Kidney glomerular epithelial cell (primary cell): ENCODE measurements around the gene TMEM248.
"Not testable (repeated sequence)": the region's sequence is repeated elsewhere in the genome, so short reads cannot be mapped to it uniquely, and the experiment has no call there.

Source experiments
- DNase-seq: peaks from one replicate; lab custom pipeline; 2025; lab: John Stamatoyannopoulos, UW

Gene TMEM248

DNA sequence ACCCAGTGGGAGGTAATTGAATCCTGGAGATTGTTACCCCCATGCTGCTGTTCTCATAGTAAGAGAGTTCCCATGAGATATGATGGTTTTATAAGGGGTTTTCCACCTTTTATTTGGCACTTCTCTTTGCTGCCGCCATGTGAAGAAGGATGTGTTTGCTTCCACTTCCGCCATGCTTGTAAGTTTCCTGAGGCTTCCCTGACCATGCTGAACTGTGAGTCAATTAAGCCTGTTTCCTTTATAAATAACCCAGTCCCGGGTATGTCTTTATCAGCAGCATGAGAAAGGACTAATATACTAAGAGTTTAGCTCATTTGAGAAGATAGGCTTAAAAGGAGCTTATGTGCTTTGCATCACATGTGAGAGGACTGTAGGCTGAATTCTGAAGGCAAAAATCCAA lies 29.3 kb downstream of the TMEM248 start:
- DNase-seq, result no peak

DNA sequence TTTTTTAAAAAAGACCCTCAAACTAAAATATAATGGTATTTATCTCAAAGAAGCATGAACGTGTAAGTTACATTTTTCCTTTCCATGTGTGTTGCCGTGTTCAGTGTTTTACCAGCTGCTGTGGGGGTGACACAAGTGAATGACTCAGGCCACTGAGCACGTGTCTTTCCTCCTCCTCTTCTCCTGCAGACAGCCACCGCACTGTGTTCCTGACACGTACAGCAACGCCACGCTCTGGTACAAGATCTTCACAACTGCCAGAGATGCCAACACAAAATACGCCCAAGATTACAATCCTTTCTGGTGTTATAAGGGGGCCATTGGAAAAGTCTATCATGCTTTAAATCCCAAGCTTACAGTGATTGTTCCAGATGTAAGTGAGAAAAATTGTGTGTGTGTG lies 29.7 kb downstream of the TMEM248 start:
- no peak for DNase-seq

DNA sequence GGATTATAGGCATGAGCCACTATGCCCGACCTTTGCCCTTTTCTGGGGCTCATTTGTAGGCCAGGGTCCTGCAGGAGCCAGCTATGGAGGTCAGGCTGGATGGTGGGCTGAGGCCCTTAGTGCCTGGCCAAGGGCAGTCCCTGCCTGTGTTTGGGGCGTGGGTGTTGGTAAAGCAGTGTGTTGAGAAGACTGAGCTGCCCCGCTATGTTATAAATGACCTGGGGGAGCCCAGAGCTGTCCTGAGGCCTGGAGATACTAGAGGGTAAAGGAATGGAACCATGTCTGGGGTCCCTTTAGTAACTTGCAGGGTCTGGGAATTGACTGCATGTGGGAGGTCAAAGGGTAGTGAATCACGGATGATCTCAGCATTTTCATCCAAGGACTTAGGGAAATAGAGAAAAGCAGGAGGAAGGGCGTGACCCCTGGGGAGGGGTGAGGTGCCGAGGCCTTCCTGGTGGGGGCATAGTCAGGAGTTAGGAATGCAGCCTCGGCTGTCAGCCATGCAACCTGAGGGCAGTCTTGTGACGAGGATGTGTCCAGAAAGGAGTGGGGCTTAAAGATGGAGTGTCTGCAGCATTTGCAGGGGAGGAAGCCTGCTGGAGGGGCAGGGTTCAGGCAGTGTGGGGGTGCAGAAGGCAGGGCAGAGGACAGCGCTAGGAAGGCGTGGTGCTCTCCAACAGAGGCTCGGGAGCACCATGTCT lies 31.5 kb downstream of the TMEM248 start:
- peak; percentile 76 for DNase-seq

GRCh38 chr7:66953044-66953427 lies 32.0 kb downstream of the TMEM248 start:
- no peak for DNase-seq

GRCh38 chr7:66957595-66958290 lies 36.7 kb downstream of the TMEM248 start:
- no peak for DNase-seq

DNA sequence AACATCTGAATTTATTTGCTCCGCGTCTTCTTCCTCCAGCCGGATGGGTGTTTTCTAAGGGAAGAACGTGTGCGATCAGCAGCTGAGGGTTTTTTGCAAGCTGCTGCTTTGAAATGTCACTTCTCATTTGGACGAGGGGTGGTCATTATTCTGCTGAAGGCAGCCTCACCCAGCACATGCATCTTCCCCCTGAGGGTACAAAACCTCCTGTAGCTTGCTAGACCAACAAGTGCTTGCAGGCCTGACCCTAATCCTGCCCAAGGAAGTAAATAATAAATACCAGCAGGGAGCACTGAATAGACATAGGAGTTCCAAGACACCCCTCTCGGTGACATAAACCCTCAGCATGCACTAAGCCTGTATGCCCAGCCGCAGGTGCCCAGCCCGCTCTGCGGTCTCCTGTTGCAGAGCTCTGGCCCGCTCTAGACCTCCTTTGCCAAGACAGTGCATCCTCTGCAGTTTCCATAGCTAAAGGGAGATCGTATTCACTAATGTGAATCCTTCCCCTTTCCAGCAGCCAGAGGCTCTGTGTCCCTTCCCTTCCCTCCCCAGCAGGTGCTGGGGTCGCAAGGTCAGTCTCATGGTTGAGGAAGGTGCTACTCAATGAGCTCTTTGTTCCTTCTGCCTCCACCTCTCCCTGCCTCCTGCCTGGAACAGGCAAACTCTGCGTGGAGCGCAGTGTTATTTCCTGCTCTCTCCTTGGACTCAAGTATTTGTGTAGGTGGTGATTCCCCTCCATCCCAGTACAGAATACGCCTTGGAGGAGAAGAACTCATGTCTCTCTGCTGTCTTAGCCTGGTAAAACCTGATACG lies 37.7 kb downstream of the TMEM248 start:
- no peak for DNase-seq

DNA sequence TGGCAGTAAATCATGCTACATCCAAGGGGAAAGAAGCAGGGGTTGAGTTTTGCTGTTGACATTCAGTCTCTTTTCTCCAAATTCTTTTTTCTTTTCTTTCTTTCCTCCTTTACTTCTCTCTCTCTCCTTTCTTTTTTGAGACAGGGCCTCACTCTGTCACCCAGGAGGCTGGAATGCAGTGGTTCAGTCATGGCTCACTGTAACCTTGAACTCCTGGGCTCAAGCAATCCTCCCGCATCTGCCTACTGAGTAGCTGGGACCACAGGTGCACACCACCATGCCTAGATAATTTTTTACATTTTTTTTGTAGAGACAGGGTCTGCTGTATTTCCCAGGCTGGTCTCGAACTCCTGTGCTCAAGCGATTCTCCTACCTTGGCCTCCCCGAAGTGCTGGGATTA lies 39.2 kb downstream of the TMEM248 start:
- DNase-seq, result no peak

- DNase-seq, result no peak
Measured at GRCh38 chr7:66961096-66961495, 40.1 kb downstream of the TMEM248 start.

DNA sequence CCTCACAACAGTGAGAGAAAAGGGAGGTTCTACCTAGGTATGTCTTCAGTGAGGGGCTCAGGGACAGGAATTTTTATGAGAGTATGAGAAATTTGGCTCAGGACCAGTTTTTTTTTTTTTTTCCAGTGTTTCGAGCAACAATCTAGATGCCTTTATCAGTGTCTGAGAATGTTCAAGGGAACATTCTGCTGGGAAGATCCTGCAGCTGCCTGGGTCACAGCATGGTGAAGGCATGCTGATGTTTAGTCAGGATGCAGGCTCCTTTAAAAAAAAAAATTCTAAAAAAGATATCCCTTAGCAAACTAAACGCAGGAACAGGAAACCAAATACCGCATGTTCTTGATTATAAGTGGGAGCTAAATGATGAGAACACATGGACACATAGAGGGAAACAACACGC lies 43.4 kb downstream of the TMEM248 start:
- DNase-seq, result no peak

DNA sequence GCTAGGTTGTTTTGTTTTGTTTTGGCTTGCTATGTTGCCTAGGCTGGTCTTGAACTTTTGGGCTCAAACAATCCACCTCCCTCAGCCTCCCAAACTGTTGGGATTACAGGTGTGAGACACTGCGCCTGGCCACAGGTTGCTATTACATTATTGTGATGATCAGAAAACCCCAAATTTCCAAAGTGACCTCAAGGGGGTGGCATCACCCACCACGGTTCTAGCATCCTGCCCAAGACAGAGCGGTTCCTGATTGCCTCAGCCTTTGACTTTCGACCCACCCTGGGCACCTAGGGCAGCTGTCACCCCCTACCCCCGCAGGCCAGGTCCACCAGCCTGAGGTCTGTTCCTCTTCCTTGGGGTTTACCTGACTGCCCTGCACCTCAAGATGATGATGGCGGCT lies 46.0 kb downstream of the TMEM248 start:
- DNase-seq, result no peak

DNA sequence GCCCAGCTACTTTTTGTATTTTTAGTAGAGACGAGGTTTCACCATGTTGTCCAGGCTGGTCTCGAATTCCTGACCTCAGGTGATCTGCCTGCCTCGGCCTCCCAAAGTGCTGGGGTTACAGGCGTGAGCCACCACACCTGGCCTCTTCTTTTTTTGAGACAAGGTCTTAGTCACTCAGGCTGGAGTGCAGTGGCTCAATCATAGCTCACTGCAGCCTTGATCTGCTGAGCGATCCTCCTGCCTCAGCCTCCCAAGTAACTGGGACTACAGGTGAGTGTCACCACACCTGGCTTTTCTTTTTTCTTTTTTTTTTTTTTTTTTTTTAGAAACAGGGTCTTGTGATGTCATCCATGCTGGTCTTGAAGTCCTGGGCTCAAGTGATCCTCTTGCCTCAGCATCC lies 48.0 kb downstream of the TMEM248 start:
- not testable (repeated sequence) for DNase-seq

GRCh38 chr7:66970310-66970709 lies 49.3 kb downstream of the TMEM248 start:
- DNase-seq, result no peak

GRCh38 chr7:66974986-66975590 lies 54.1 kb downstream of the TMEM248 start:
- DNase-seq, result no peak

GRCh38 chr7:66978312-66978711 lies 57.3 kb downstream of the TMEM248 start:
- not testable (repeated sequence) for DNase-seq

DNA sequence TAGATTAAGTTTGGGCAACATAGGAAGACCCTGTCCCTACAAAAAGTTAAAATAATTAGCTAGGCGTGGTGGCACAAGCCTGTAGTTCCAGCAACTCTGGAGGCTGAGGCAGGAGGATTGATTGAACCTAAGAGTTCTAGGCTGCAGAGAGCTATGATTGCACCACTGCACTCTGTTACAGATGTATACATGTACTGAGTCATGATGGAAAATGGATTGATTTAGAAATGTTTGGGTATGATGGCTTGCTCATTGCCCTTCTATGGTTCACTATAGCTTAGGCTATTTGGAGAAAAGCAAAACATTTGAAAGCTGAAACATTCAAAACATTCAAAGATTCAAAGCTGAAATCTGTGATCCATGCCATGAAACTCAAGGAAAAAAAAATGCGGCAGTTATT lies 58.0 kb downstream of the TMEM248 start:
- DNase-seq, result not testable (repeated sequence)

- not testable (repeated sequence) for DNase-seq
Measured at GRCh38 chr7:66980336-66980735, 59.3 kb downstream of the TMEM248 start.

GRCh38 chr7:66989552-66989951 lies 68.5 kb downstream of the TMEM248 start:
- not testable (repeated sequence) for DNase-seq

DNA sequence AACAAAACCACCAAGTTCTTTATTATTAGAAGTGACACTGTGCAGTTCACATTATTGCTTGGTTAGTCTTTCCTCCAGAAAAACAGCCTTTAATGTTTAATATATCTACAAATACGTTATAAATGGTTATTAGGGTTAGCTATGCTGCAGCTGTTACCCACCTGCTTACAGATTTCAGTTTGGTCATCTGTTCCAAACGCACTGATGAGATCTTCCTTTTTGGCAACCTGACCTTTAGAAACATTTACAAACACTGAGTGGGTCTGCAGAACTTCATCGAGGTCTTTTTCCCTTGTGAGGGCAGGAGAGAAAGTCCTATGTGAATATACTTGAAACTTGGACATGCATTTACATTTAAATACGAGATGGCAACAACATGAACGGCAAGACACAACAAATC lies 73.0 kb downstream of the TMEM248 start:
- not testable (repeated sequence) for DNase-seq

DNA sequence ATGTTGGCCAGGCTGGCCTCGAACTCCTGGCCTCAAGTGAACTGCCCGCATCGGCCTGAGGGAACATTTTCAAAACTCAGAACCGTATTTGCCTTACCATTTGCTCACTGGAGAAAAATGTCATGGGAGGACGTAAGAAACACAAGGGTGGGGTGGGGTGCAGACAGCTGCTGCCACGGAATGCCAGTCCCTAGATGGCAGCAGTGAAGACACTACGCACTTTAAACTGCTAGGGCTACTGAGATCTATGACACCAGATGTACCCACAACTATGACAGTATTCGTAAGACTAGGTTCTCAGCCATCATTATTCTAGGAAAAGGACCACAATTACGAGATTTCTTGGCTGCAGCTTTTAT lies 73.6 kb downstream of the TMEM248 start:
- DNase-seq, result peak; percentile 61

GRCh38 chr7:66995050-66995776 lies 74.2 kb downstream of the TMEM248 start, which contains the start of gene SBDS:
SBDS (minus strand) TSS chr7:66995586; CDS start chr7:66995417, 169 bp downstream.
- peak; percentile 99 for DNase-seq

DNA sequence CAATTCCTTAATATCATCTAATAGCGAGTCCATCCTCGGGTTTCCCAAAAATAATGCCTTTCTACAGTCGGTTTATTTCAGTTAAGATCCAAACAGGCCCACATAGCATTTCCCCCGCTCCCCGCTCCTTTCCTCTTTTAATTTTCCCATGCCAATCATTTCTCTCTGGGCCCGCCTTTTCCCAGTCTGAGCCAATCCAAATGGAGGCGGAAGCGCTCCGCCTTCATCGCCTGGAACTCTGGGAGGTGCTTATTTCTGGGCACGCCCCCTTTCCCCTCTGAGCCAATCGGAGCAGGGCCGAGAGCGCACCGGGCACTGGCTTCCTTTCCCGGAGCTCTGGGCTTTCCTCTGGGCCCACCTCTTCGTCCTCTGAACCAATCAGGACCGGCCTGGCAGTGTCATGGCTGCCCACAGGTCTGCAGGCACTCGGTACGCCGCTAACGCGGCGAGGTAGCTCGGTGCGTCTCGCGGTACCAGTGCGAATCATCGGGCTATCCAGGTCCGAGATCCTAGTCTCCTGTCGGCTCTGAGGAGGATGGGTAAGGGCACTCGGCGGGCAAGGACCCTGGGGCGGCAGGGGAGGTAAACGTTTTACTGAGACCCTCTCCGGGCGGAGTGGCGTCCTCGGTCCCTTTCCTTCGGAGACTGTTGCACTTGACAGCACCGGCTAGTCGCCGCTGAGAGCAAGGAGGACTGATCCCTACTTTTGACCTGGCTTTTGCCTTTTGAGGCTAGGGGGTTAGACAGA lies 75.6 kb downstream of the TMEM248 start, which contains the start of gene TYW1:
TYW1 (plus strand) TSS at position 390 of the 748 bp plus-strand sequence; CDS start at position 536, 146 bp downstream.
- DNase-seq, result peak; percentile 96
